Small intestine (tissue), 7 donors: ENCODE measurements around the gene SIGLEC7. TPM values are rescaled to one million over a fixed set of nuclear protein-coding genes. Genes with fewer than 3 reads are reported as not detected.

Experiments used
- DNase-seq, 2 donors: peaks; one replicate each; pipeline versions ENCODE4 v3.0.0 to v3.0.0-alpha.2; 2013
- FAIRE-seq: peaks from 2 replicates; lab custom pipeline; 2012; peaks lifted over from hg19 to GRCh38; lab: Jason Lieb, UNC
- H3K27ac ChIP-seq, 3 donors: one replicate each; pipeline ENCODE4 v1.5.1; 2013; ENCODE audit warnings: low read length in 2 of 3, mild to moderate bottlenecking in 2 of 3, control low read depth in 1 of 3, inconsistent platforms in 1 of 3, low read depth in 1 of 3, moderate library complexity in 1 of 3
- H3K27me3 ChIP-seq, 3 donors: one replicate each; pipeline ENCODE4 v1.6.1; 2013; ENCODE audit warnings: low read length in 3 of 3, inconsistent platforms in 1 of 3; ENCODE audit not compliant: control insufficient read depth in 3 of 3, insufficient read depth in 3 of 3
- H3K36me3 ChIP-seq, 3 donors: one replicate each; pipeline ENCODE4 v1.6.1; 2013; ENCODE audit warnings: low read length in 3 of 3, inconsistent platforms in 1 of 3, low read depth in 1 of 3, mild to moderate bottlenecking in 1 of 3, moderate library complexity in 1 of 3; ENCODE audit not compliant: control insufficient read depth in 3 of 3, insufficient read depth in 2 of 3
- H3K4me1 ChIP-seq, 3 donors: one replicate each; pipeline ENCODE4 v1.6.1; 2013; ENCODE audit warnings: low read length in 2 of 3, inconsistent platforms in 1 of 3, low read depth in 1 of 3, mild to moderate bottlenecking in 1 of 3, moderate library complexity in 1 of 3; ENCODE audit not compliant: control insufficient read depth in 3 of 3, insufficient read depth in 2 of 3
- H3K4me3 ChIP-seq, 3 donors: one replicate each; pipeline ENCODE4 v1.5.1; 2013; ENCODE audit warnings: low read length in 3 of 3, control low read depth in 1 of 3, inconsistent platforms in 1 of 3, low read depth in 1 of 3, mild to moderate bottlenecking in 1 of 3, moderate library complexity in 1 of 3
- H3K9me3 ChIP-seq, 2 donors: one replicate each; pipeline ENCODE4 v1.6.1; 2013; ENCODE audit warnings: low read depth in 1 of 2, low read length in 1 of 2; ENCODE audit not compliant: control insufficient read depth in 2 of 2, insufficient read depth in 1 of 2
- WGBS, 3 donors: extraction: QIAGEN DNeasy Blood & Tissue Kit; methylation state at CpG; one replicate each; pipeline ENCODE4 v1.1.7; 2013; 5-methylcytosine and 5-hydroxymethylcytosine counted together
- polyA plus RNA-seq, 4 donors: library from polyadenylated mRNA; stranded (reverse) in 3 of 4; unstranded in 1 of 4; fragments of 200-250 nt in 3 of 4; fragments of 120-200 nt in 1 of 4; gene quantifications; one replicate each; pipeline versions ENCODE4 v1.2.1 to v1.2.3, GENCODE V29; 2013
- donor health status: healthy with polysubstance abuse.
- donor health status: control.
- donor health status: control.
- donor health status: Bipolar disorder and iron deficiency.
- donor health status: healthy.

SIGLEC7 gene
- polyA plus RNA-seq, 4 donors: 0.45 to 1.9 (median 1.3) TPM

DNA sequence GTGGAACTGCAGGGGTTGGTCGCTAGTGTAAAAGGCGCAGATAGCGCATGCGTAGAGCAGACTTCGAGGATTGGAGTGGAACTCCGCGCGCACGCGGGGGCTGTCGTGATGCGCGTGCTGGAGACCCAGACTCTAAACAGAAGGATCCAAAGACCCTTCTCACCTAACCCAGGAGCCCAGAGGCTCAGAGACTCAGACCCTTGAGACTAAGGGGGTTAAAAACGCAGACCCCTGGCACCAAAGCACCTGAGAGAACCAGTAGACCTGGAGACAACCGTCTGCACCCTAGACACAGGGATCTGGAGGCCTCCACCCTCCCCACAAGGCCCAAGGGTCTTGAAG lies 33.3 kb upstream of the SIGLEC7 start:
- Histone ChIP-seq H3K9me3 (no peaks in the 10 kb centered on the region), H3K4me1 (peaks cover 0 to 9% (median 2%) of the 10 kb centered on the region in 3 donors), H3K4me3 (peak overlapping the region; percentile 38 to 55 (median 54)), H3K27ac (peak overlapping the region in 1 of 3 donors; percentile 70), H3K36me3 (peaks cover 0 to 18% (median 0%) of the 10 kb centered on the region in 3 donors), H3K27me3 (no peaks in the 10 kb centered on the region)
- no peak for FAIRE-seq
- DNase-seq: no peak
- WGBS, 3 donors: 3 to 7% (median 5%) methylated on average over 15 of the region's 15 CpGs

DNA sequence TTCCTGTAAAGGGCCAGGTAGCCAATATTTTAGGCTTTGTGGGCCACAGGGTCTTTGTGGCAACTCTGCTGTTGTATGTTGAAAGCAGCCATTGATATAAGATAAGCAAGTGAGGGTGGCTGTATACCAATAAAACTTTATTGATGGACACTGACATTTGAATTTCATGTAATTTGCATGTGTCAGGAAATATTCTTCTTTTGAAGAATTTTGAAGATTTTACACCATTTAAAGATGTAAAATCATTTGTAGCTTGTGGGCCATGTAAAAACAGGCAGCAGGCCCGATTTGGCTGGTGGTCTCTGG lies 31.5 kb upstream of the SIGLEC7 start:
- Histone ChIP-seq H3K36me3 (peaks cover 0 to 6% (median 0%) of the 10 kb centered on the region in 3 donors), H3K4me1 (peaks cover 0 to 9% (median 2%) of the 10 kb centered on the region in 3 donors), H3K4me3 (no peak overlapping the region), H3K27ac (no peak overlapping the region), H3K27me3 (no peaks in the 10 kb centered on the region), H3K9me3 (no peaks in the 10 kb centered on the region)
- FAIRE-seq (no peak), DNase-seq (no peak)
- WGBS, 3 donors: 68 to 80% (median 70%) methylated on average over 1 of the region's 1 CpG

DNA sequence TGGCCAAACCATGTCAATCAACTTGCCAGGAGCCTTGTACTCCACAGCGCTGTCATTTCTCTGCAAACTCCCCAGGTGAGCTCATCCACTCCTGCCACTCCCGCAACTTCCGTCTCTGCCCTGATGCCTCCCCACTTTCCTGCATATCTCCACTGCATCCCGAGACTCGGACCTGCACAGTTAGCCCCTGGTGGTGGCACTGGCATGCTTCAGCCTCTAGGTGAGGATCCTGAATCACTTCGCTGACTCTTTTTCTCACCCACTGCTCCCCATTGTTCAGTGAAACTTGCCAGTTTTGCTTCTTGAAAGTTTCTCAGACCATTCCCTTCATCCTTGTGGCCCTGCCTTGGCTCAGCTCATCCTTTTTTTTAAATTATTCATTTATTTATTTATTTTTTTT lies 30.5 kb upstream of the SIGLEC7 start:
- Histone ChIP-seq H3K36me3 (no peaks in the 10 kb centered on the region), H3K4me3 (no peak overlapping the region), H3K9me3 (no peaks in the 10 kb centered on the region), H3K4me1 (peaks cover 0 to 9% (median 2%) of the 10 kb centered on the region in 3 donors), H3K27ac (no peak overlapping the region), H3K27me3 (no peaks in the 10 kb centered on the region)
- 15 to 42% (median 37%) methylated on average over 6 of the region's 6 CpGs for WGBS, 3 donors
- DNase-seq (no peak), FAIRE-seq (no peak)

DNA sequence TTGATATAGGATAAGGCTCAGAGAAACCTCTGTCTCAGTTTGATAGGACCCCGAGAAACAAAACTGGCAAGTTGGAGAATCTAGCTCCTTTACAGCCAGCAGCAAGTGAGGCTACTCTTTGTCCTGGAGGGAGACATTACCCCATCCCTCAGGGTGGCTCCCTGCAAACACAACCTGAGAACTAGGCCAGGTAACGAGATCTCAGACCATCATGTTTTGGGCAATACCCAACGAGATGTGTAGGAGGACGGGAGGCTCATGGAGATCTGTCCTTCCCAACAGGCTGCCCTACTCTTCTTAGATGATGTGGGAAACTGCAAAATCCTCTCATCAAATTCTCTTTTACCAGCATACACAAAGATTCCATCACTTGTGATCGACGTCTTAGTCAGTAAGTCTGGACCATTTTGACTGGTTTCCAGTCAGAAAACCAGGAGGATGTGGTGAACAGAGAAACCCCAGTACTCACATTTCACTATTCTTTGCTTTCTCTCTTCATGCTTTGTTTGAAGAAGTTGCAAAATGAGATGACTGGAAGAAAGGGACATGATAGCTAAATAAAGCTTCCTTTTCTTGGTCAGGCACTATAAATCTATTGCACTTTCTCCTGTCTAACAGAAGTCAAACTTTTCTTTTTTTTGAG lies 27.9 kb upstream of the SIGLEC7 start:
- no peak for FAIRE-seq
- no peak for DNase-seq
- Histone ChIP-seq H3K9me3 (no peaks in the 10 kb centered on the region), H3K4me1 (no peaks in the 10 kb centered on the region), H3K27ac (no peak overlapping the region), H3K27me3 (no peaks in the 10 kb centered on the region), H3K36me3 (no peaks in the 10 kb centered on the region), H3K4me3 (no peak overlapping the region)
- WGBS, 3 donors: 65 to 72% (median 68%) methylated on average over 6 of the region's 6 CpGs

DNA sequence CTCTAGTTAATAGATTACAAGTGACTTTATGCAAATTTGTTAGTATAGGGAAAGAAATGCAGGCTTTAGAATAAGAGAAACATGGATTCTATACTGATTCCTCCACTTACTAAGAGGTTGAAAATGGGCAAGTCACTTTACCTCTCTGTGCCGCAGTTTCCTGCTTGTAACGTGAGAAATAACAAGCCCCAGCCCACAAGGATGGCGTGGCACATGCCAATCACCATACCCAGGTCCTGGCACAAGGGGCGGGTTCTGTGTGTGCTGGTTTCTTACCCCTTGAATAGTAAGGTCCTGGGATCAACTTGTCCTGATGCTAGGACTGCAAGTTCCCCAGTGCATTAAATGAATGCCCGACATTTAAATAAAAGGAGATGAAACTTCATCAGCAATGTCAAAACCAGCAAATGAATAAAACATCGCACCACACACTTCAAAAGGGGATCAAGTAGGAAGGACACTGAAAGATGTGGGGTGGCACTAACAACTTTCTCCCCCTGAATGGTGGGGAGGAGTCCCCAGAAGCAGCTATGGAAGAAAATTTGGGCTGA lies 25.3 kb upstream of the SIGLEC7 start:
- no peak for DNase-seq
- FAIRE-seq: no peak
- no peaks in the 10 kb centered on the region for H3K36me3 ChIP-seq
- no peaks in the 10 kb centered on the region for H3K27me3 ChIP-seq
- WGBS, 3 donors: 69 to 76% (median 75%) methylated on average over 6 of the region's 6 CpGs
- H3K9me3 ChIP-seq: no peaks in the 10 kb centered on the region
- no peaks in the 10 kb centered on the region for H3K4me1 ChIP-seq
- no peak overlapping the region for H3K4me3 ChIP-seq
- H3K27ac ChIP-seq: no peak overlapping the region

DNA sequence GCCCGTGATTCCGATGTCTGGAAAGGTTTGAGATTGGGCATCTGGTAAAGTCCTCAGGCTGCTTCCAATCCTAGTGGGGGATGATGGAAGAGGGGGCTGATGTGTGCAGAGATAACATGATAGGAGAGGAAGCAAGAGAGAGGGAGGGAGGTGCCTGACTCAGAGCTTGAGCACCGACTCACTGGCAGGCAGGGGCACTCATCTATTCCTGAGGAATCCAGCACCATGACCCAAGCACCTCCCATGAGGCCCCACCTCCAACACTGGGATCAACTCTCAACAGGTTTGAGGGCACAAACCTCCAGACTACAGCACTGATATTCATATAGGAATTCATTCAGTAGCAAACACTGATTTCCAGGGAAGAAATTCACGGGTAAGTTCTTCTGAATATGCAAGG lies 23.0 kb upstream of the SIGLEC7 start:
- WGBS, 3 donors: 57 to 71% (median 63%) methylated on average over 4 of the region's 4 CpGs
- Histone ChIP-seq H3K27ac (no peak overlapping the region), H3K27me3 (peaks cover 0 to 2% (median 0%) of the 10 kb centered on the region in 3 donors), H3K36me3 (no peaks in the 10 kb centered on the region), H3K9me3 (no peaks in the 10 kb centered on the region), H3K4me1 (no peaks in the 10 kb centered on the region), H3K4me3 (no peak overlapping the region)
- FAIRE-seq (no peak), DNase-seq (no peak)

DNA sequence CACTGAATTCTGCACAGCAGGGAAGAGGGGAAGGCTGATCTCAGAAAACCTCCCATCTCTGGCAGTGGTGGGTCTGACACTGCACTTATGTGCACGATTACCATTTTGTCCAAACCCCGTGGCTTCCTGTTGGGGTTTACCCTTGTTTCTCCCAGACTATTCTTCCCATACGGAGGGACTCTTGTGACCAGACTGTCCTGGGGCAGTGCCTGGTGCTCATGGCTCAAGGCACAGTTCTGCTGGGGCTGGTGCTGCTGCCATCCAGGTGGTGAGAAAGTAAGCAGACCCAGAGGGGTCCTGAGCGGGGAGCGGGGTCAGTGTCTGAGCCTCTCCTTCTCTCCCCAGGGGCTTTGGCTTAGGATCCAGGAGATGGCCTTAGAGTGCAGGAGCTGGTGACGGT lies 22.5 kb upstream of the SIGLEC7 start:
- no peaks in the 10 kb centered on the region for H3K36me3 ChIP-seq
- no peak overlapping the region for H3K4me3 ChIP-seq
- FAIRE-seq (no peak), DNase-seq (no peak)
- H3K27me3 ChIP-seq: peaks cover 0 to 2% (median 0%) of the 10 kb centered on the region in 3 donors
- WGBS, 3 donors: 74 to 85% (median 85%) methylated on average over 6 of the region's 6 CpGs
- peak overlapping the region in 1 of 3 donors; percentile 23 for H3K27ac ChIP-seq
- H3K9me3 ChIP-seq: no peaks in the 10 kb centered on the region
- no peaks in the 10 kb centered on the region for H3K4me1 ChIP-seq

DNA sequence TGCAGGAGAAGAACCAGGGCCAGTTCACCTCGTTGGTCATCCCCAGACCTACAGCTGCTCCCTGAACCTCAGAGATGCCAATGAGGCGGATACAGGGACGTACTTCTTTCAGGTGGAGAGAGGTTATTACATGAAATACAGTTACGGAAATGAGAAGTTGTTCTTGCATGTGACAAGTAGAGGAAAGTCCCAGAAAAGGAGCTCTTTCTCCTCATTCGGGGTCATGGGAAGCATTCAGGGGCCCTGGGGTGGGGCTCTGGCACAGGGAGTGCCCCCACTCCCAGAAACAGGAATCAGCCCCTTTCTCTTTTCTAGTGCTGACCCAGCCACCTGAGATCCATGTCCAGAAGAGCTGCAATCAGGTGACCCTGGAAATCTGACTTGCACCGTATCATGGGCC lies 21.9 kb upstream of the SIGLEC7 start:
- no peak for DNase-seq
- 69 to 79% (median 75%) methylated on average over 6 of the region's 6 CpGs for WGBS, 3 donors
- Histone ChIP-seq H3K27me3 (peaks cover 0 to 2% (median 0%) of the 10 kb centered on the region in 3 donors), H3K4me1 (no peaks in the 10 kb centered on the region), H3K9me3 (no peaks in the 10 kb centered on the region), H3K27ac (no peak overlapping the region), H3K4me3 (no peak overlapping the region), H3K36me3 (no peaks in the 10 kb centered on the region)
- FAIRE-seq: no peak

DNA sequence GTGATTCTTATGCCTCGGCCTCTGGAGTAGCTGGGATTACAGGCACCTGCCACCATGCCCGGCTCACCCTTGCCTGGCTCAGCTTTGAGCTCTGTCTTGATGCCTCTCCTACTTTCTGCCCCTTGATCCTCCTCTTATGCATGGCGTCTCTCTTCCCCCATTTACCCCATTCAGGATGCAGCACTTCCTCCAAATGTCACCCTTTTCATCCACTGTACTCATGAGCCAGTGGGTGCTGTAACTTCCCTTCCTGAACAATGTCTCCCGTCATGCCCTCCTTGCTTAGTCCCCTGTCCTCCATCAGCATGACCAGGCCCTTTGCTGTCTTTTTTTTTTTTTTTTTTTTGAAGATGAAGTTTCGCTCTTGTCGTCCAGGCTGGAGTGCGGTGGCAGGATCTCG lies 20.8 kb upstream of the SIGLEC7 start:
- WGBS, 3 donors: 83 to 91% (median 90%) methylated on average over 8 of the region's 8 CpGs
- no peaks in the 10 kb centered on the region for H3K4me1 ChIP-seq
- no peak overlapping the region for H3K27ac ChIP-seq
- no peak overlapping the region for H3K4me3 ChIP-seq
- H3K9me3 ChIP-seq: no peaks in the 10 kb centered on the region
- H3K27me3 ChIP-seq: peaks cover 0 to 2% (median 0%) of the 10 kb centered on the region in 3 donors
- no peaks in the 10 kb centered on the region for H3K36me3 ChIP-seq
- FAIRE-seq: no peak
- no peak for DNase-seq
